CD4-positive, alpha-beta T cell treated with Interleukin-2 at 100 ng/mL for 4 hours (primary cell): ENCODE measurements around the gene AP1S2.
A peak's percentile ranks its signal among the peaks of the same experiment; 100 is the strongest.

Experiments used
- DNase-seq: peaks from one replicate; pipeline ENCODE4 v3.0.0-alpha.2; 2020; ENCODE audit warnings: low spot score

The AP1S2 gene

GRCh38 chrX:15808254-15808653, 46.4 kb downstream of the AP1S2 start:
- DNase-seq, result no peak

GRCh38 chrX:15804563-15804962, 50.0 kb downstream of the AP1S2 start:
- DNase-seq, result no peak

- DNase-seq, result no peak
Measured at GRCh38 chrX:15797707-15798106, 56.9 kb downstream of the AP1S2 start.

GRCh38 chrX:15790769-15791290, 63.8 kb downstream of the AP1S2 start:
- DNase-seq, result peak; percentile 7

- peak; percentile 85 for DNase-seq
Measured at GRCh38 chrX:15789979-15790768, 64.4 kb downstream of the AP1S2 start, which contains the start of gene ZRSR2. Gene ZRSR2 (plus strand): TSS chrX:15790484. CDS start chrX:15790496, 12 bp downstream.

- DNase-seq, result no peak
Measured at GRCh38 chrX:15786915-15787314, 67.7 kb downstream of the AP1S2 start.

DNA sequence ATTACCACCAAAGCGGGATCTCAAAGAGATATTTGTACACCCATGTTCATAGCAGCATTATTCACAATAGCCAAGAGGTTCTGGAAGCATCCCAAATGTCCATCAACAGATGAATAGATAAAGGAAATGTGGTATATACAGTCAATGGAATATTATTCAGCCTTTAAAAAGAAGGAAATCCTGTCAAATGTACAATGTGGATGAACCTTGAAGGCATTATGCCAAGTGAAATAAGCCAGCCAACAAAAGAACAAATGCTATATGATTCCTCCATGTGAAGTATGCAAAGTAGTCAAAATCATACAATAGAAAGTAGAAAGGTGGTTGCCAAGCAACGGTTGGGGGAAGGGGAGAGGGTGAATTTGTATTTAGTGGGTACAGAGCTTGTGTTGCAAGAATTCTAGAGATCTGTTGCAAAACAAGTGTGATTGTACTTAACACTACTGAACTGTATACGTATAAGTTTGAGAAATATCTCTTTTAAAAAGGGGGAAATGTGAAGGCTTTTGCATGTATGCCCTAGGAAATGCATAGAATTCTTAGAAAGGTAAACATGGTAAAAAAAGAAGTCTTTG, 69.3 kb downstream of the AP1S2 start:
- no peak for DNase-seq

DNA sequence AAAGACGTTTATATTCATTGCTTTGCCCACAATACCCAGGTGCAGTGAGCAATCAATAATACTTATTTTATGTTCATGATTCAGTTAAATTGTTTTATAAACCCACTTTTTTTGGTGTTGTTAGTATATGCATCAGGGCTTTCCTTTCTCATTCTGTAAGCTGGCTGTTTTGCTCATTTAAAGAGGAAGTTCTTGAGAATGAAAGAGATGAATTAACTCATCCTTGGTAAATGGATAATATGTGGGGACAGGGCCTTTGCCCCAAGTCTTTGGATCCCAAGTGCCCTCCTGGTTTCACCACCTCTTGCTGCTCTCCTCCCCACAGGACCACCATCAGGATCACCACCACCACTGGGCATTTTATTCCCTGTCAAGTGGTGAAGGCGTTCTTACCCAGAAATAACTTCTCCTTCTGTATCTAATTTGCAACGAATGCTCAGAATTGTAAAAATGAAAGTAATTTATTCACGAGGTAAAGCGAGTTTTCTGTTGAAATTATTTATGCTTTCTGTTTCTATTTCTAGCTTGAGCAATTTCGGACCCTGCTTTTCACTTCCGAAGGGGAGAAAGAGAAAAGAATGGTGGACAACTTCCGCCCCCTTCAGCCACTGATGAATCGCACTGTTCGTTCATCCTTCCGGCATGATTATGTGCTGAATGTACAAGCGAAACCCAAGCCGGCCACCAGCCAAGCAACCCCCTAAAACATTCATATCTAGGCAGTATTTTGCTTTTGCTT, 72.5 kb downstream of the AP1S2 start:
- peak; percentile 29 for DNase-seq
